ENCODE measurements around the gene RABGAP1L.

Gene RABGAP1L

GRCh38 chr1:174734270-174734669, 575.0 kb downstream of the RABGAP1L start:
- no peak for DNase-seq

GRCh38 chr1:174736831-174737230, 577.5 kb downstream of the RABGAP1L start:
- DNase-seq, result no peak

- no peak for DNase-seq
Observed at GRCh38 chr1:174740249-174740968, 581.1 kb downstream of the RABGAP1L start.

- no peak for DNase-seq
Observed at GRCh38 chr1:174742805-174743653, 583.7 kb downstream of the RABGAP1L start.

GRCh38 chr1:174743654-174744561, 584.6 kb downstream of the RABGAP1L start:
- DNase-seq, result no peak

- no peak for DNase-seq
Observed at GRCh38 chr1:174744886-174745285, 585.6 kb downstream of the RABGAP1L start.

- no peak for DNase-seq
Observed at GRCh38 chr1:174746024-174746808, 586.9 kb downstream of the RABGAP1L start.

GRCh38 chr1:174747613-174748012, 588.3 kb downstream of the RABGAP1L start:
- no peak for DNase-seq

- no peak for DNase-seq
Observed at GRCh38 chr1:174748586-174748985, 589.3 kb downstream of the RABGAP1L start.

- no peak for DNase-seq
Observed at GRCh38 chr1:174753131-174753530, 593.8 kb downstream of the RABGAP1L start.

GRCh38 chr1:174761335-174761734, 602.0 kb downstream of the RABGAP1L start:
- no peak for DNase-seq

GRCh38 chr1:174761901-174762585, 602.7 kb downstream of the RABGAP1L start:
- DNase-seq, result no peak

GRCh38 chr1:174764191-174764590, 604.9 kb downstream of the RABGAP1L start:
- no peak for DNase-seq

- no peak for DNase-seq
Observed at GRCh38 chr1:174766727-174767126, 607.4 kb downstream of the RABGAP1L start.

- no peak for DNase-seq
Observed at GRCh38 chr1:174768516-174768915, 609.2 kb downstream of the RABGAP1L start.

GRCh38 chr1:174768949-174769348, 609.6 kb downstream of the RABGAP1L start:
- DNase-seq, result no peak

- DNase-seq, result no peak
Observed at GRCh38 chr1:174769961-174770549, 610.7 kb downstream of the RABGAP1L start.

- DNase-seq, result no peak
Observed at GRCh38 chr1:174775621-174776020, 616.3 kb downstream of the RABGAP1L start.

- DNase-seq, result no peak
Observed at GRCh38 chr1:174777262-174777661, 617.9 kb downstream of the RABGAP1L start.

GRCh38 chr1:174785510-174785909, 626.2 kb downstream of the RABGAP1L start:
- no peak for DNase-seq

- DNase-seq, result no peak
Observed at GRCh38 chr1:174786358-174786757, 627.0 kb downstream of the RABGAP1L start.
